Brain microvascular endothelial cell (primary cell): Measurements from ENCODE around the gene OLIG3.

Source experiments
- DNase-seq: peaks from one replicate; pipeline ENCODE4 v3.0.0-alpha.2; 2020
- H3K27ac ChIP-seq: fragments of 250-450 bp; sonication (Bioruptor Pico); 2 replicates; pipeline ENCODE4 v1.5.1; 2020; ENCODE audit warnings: mild to moderate bottlenecking, moderate library complexity
- H3K27me3 ChIP-seq: fragments of 250-450 bp; sonication (Bioruptor Pico); replicated peaks from 2 replicates; pipeline ENCODE4 v1.5.1; 2020; ENCODE audit warnings: mild to moderate bottlenecking
- H3K36me3 ChIP-seq: fragments of 250-450 bp; sonication (Bioruptor Pico); replicated peaks from 2 replicates; pipeline ENCODE4 v1.5.1; 2020; ENCODE audit warnings: mild to moderate bottlenecking
- H3K4me3 ChIP-seq: 2 replicates; pipeline ENCODE4 v1.5.1; 2011; ENCODE audit warnings: low read depth, mild to moderate bottlenecking, control low read depth, low read length, moderate library complexity
- in situ Hi-C: cut with HindIII; loops from 2 replicates; pipeline ENCODE4 v1.10.0; 2017; ENCODE audit warnings: low sequenced_read_pairs, low pct_ligation_motif_present
- TF ChIP-seq, protein P1 (sequence below): IDR thresholded peaks from 2 replicates; pipeline ENCODE4 v1.5.1; 2011; ENCODE audit warnings: low read depth, mild to moderate bottlenecking, moderate library complexity, low read length, control low read depth, inconsistent platforms; ENCODE audit errors: missing control alignments

OLIG3 gene

DNA sequence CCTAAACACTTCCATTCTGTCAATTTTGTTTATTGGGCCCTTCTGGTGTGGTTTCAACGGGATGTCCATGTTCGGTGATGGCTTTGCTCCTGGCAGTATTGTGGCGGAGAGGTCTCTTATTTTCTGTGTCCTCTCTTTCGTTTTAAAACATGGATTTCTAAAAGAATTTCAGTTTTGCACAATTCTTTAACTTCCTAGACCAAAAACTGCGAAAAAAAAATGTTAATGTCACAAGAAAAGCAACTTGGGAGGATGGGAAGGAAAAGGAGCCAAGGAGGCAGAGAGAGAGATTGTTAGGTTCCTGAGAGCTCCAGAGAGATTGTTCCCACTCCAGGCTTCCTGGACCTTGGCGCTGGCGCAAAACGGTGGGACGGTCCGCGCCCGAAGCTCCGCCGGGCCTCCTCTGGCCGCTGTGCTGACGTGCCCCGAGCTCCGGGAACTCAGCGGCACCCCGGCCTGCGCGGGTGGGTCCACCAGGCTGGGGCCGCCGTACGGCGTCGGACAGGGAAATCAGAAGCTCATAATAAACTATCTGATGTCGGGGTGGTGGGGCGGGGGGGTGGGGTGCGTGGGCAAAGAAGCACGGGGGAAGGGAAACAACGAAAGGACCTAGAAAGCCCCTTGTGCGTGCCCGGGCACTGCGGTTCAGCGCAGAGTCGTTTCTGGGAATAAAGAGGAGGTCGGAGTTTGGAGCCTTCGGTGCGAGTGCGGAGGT is 951 bp upstream of the OLIG3 start:
- Histone ChIP-seq H3K27me3 (peaks cover 94% of the 10 kb centered on the region), H3K4me3 (no peak overlapping the region), H3K27ac (no peak overlapping the region), H3K36me3 (no peaks in the 10 kb centered on the region)
- DNase-seq: no peak
- TF ChIP-seq, protein P1, sequence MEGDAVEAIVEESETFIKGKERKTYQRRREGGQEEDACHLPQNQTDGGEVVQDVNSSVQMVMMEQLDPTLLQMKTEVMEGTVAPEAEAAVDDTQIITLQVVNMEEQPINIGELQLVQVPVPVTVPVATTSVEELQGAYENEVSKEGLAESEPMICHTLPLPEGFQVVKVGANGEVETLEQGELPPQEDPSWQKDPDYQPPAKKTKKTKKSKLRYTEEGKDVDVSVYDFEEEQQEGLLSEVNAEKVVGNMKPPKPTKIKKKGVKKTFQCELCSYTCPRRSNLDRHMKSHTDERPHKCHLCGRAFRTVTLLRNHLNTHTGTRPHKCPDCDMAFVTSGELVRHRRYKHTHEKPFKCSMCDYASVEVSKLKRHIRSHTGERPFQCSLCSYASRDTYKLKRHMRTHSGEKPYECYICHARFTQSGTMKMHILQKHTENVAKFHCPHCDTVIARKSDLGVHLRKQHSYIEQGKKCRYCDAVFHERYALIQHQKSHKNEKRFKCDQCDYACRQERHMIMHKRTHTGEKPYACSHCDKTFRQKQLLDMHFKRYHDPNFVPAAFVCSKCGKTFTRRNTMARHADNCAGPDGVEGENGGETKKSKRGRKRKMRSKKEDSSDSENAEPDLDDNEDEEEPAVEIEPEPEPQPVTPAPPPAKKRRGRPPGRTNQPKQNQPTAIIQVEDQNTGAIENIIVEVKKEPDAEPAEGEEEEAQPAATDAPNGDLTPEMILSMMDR: no peak
- in situ Hi-C loops: no loop called here

DNA sequence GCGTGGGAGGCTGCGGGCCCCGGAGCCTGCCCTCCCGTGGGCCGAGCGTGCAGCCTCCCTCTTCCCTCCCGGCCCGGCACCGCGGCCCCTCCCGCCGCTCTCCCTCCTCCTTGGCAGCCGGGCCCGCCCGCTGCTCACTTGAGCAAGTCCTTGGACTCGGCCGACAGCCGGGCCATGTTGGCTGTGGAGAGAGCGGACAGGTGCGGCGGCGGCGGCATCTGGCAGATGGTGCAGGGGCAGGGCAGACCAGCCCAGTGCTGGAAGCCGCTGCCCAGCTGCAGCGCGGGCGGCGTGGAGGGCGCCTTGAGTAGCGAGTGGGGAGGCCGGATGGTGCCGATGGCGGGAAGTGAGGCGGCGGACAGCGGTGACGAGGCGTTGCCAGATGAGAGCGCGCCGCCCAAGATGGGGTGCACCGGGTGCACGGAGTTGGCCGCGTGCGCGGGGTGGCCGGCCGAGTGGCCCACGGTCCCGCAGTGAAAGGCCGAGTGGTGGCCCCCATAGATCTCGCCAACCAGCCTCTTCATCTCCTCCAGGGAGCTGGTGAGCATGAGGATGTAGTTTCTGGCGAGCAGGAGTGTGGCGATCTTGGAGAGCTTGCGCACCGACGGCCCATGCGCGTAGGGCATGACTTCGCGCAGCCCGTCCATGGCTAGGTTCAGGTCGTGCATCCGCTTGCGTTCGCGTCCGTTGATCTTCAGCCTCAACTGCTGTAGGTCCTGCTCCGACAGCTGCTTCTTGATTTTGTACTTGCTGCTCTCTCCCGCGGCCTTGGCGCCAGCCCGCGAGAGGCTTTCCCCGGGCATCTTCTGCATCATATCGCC is 766 bp downstream of the OLIG3 start:
- no peak overlapping the region for H3K27ac ChIP-seq
- H3K4me3 ChIP-seq: no peak overlapping the region
- TF ChIP-seq, protein P1: no peak
- no peak for DNase-seq
- peaks cover 98% of the 10 kb centered on the region for H3K27me3 ChIP-seq
- in situ Hi-C loops: no loop called here
- H3K36me3 ChIP-seq: no peaks in the 10 kb centered on the region

DNA sequence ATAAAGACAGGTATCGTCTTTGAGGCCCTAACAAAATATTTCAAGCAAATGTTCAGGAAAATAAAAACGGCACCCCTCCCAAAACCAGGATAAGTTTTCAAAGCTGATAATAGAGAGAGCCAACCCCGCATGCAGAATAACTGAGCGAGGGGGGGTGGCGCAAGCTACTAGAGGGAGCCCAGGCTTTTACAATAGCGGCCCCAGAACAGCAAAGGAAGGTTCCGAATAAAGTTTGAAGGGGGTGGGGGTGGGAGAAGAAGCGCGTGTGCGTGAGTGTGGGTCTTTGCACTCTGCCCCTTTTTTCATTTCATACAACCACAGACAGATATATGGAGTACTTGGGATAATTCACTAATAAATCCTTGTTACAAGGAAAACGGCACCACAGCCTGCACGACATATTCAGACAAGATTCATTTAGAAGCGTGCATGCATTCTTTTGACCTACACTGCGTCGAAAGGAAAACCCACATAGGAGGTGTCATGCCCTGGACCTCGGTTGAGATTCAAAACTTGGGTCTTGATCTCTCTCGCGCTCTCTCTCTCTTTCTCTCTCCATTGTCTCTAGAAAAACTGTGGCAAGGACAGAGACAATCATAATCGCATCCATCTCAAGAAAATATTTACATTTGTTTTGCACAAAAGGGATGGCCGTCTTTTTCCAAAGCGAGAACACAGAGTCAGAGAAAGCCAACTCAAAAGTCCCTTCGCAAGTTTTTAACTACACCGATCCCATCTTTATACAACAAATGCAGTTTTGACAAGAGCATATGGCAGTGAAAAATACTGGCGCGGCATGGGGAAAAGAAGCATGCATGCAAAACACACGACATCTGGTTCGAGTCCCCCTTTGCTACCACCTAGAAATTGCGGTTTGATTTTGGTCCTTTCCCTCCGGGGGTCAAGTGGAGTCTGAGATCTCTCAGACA is 1.6 kb downstream of the OLIG3 start:
- TF ChIP-seq, protein P1: no peak
- DNase-seq: no peak
- H3K27ac ChIP-seq: no peak overlapping the region
- peaks cover 98% of the 10 kb centered on the region for H3K27me3 ChIP-seq
- no peaks in the 10 kb centered on the region for H3K36me3 ChIP-seq
- in situ Hi-C loops: no loop called here
- H3K4me3 ChIP-seq: no peak overlapping the region

DNA sequence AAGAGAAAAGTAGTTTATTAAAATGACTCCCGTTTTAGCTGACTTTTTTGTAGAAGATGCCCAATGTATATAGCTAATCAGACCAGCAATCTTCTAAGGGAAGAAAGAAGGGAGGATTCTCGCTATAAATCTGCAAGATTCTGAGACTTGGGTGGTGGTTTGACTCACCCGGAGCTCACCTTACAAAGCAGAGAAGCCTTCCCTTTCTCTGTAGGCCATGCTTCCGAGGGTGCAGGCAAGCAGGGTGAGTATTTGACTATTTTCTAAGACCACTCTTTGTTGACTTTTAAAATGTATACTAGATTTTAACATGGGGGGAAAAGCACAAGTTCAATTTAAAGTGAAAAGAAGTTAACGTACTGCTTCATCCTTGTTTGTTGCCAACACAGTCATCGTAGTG is 2.7 kb downstream of the OLIG3 start:
- in situ Hi-C loops: no loop called here
- H3K27me3 ChIP-seq: peaks cover 98% of the 10 kb centered on the region
- H3K36me3 ChIP-seq: no peaks in the 10 kb centered on the region
- DNase-seq: no peak
- TF ChIP-seq, protein P1: no peak
- no peak overlapping the region for H3K4me3 ChIP-seq
- H3K27ac ChIP-seq: no peak overlapping the region

DNA sequence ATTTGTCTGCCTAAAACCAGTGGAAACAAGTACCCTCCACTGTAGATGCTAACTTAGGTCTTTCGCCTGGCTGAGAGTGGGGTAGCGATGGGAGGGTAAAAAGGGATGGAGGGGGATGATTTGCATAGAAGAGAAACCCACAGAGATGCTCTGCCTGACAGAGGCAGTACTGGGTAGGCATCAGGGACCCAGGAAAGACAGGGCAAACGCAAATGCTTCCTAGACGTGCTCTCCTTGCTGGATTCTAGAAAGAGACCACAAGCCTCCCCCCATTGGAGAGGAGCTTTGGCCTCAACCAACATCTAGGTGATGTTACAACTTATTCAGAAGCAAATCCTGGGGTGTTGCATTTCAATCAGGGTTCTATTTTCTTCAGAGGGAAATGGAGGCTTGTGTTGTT is 3.2 kb downstream of the OLIG3 start:
- H3K4me3 ChIP-seq: no peak overlapping the region
- peaks cover 98% of the 10 kb centered on the region for H3K27me3 ChIP-seq
- no peak for DNase-seq
- no peaks in the 10 kb centered on the region for H3K36me3 ChIP-seq
- TF ChIP-seq, protein P1: no peak
- H3K27ac ChIP-seq: no peak overlapping the region
- in situ Hi-C loops: no loop called here
